Ishikawa (cell line): ENCODE data around the gene OR10K1.

Experiments
- CEBPB ChIP-seq: IDR thresholded peaks from 2 replicates; pipeline ENCODE4 v1.6.1; 2012
- CREB1 ChIP-seq: IDR thresholded peaks from 2 replicates; pipeline ENCODE4 v1.6.1; 2012; ENCODE audit warnings: low read depth
- EGR1 ChIP-seq: IDR thresholded peaks from 2 replicates; pipeline ENCODE4 v1.6.1; 2012
- EP300 ChIP-seq: IDR thresholded peaks from 2 replicates; pipeline ENCODE4 v1.6.1; 2012; ENCODE audit warnings: borderline replicate concordance
- FOXM1 ChIP-seq: IDR thresholded peaks from 2 replicates; pipeline ENCODE4 v1.6.1; 2012; ENCODE audit warnings: low read depth, borderline replicate concordance
- NFIC ChIP-seq: IDR thresholded peaks from 2 replicates; pipeline ENCODE4 v1.6.1; 2012
- RAD21 ChIP-seq: IDR thresholded peaks from 2 replicates; pipeline ENCODE4 v1.6.1; 2012; ENCODE audit warnings: low read depth
- TAF1 ChIP-seq: IDR thresholded peaks from 2 replicates; pipeline ENCODE4 v1.6.1; 2012; ENCODE audit warnings: low read depth, mild to moderate bottlenecking
- TCF12 ChIP-seq: IDR thresholded peaks from 2 replicates; pipeline ENCODE4 v1.6.1; 2012; ENCODE audit warnings: low read depth
- TEAD4 ChIP-seq: IDR thresholded peaks from 2 replicates; pipeline ENCODE4 v1.6.1; 2012
- YY1 ChIP-seq: IDR thresholded peaks from 2 replicates; pipeline ENCODE4 v1.6.1; 2012; ENCODE audit warnings: low read depth
- ZBTB7A ChIP-seq: IDR thresholded peaks from 2 replicates; pipeline ENCODE4 v1.6.1; 2012; ENCODE audit warnings: low read depth
- TF ChIP-seq, protein P1 (sequence below): IDR thresholded peaks from 2 replicates; pipeline ENCODE4 v1.6.1; 2012
- TF ChIP-seq, protein P2 (sequence below): IDR thresholded peaks from 2 replicates; pipeline ENCODE4 v1.6.1; 2012
- TF ChIP-seq, protein P3 (sequence below): IDR thresholded peaks from 2 replicates; pipeline ENCODE4 v1.6.1; 2012; ENCODE audit warnings: low read depth, mild to moderate bottlenecking

Gene OR10K1

GRCh38 chr1:158471920-158472319 is 10.3 kb downstream of the OR10K1 start, which contains the start of gene OR10R2:
OR10R2 (plus strand) TSS chr1:158472220; CDS start chr1:158472326, 106 bp downstream.
- TF ChIP-seq TCF12 (no peak), NFIC (no peak), ZBTB7A (no peak), TEAD4 (no peak), CREB1 (no peak), FOXM1 (no peak), CEBPB (no peak), RAD21 (no peak), YY1 (no peak), EP300 (no peak), EGR1 (no peak), TAF1 (no peak)
- TF ChIP-seq, protein P1, sequence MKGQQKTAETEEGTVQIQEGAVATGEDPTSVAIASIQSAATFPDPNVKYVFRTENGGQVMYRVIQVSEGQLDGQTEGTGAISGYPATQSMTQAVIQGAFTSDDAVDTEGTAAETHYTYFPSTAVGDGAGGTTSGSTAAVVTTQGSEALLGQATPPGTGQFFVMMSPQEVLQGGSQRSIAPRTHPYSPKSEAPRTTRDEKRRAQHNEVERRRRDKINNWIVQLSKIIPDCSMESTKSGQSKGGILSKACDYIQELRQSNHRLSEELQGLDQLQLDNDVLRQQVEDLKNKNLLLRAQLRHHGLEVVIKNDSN: no peak
- TF ChIP-seq, protein P2, sequence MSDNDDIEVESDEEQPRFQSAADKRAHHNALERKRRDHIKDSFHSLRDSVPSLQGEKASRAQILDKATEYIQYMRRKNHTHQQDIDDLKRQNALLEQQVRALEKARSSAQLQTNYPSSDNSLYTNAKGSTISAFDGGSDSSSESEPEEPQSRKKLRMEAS: no peak
- TF ChIP-seq, protein P3, sequence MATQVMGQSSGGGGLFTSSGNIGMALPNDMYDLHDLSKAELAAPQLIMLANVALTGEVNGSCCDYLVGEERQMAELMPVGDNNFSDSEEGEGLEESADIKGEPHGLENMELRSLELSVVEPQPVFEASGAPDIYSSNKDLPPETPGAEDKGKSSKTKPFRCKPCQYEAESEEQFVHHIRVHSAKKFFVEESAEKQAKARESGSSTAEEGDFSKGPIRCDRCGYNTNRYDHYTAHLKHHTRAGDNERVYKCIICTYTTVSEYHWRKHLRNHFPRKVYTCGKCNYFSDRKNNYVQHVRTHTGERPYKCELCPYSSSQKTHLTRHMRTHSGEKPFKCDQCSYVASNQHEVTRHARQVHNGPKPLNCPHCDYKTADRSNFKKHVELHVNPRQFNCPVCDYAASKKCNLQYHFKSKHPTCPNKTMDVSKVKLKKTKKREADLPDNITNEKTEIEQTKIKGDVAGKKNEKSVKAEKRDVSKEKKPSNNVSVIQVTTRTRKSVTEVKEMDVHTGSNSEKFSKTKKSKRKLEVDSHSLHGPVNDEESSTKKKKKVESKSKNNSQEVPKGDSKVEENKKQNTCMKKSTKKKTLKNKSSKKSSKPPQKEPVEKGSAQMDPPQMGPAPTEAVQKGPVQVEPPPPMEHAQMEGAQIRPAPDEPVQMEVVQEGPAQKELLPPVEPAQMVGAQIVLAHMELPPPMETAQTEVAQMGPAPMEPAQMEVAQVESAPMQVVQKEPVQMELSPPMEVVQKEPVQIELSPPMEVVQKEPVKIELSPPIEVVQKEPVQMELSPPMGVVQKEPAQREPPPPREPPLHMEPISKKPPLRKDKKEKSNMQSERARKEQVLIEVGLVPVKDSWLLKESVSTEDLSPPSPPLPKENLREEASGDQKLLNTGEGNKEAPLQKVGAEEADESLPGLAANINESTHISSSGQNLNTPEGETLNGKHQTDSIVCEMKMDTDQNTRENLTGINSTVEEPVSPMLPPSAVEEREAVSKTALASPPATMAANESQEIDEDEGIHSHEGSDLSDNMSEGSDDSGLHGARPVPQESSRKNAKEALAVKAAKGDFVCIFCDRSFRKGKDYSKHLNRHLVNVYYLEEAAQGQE: no peak

GRCh38 chr1:158485455-158485854 is 23.8 kb downstream of the OR10K1 start:
- TF ChIP-seq, protein P2: no peak
- TF ChIP-seq ZBTB7A (no peak), TAF1 (no peak)

DNA sequence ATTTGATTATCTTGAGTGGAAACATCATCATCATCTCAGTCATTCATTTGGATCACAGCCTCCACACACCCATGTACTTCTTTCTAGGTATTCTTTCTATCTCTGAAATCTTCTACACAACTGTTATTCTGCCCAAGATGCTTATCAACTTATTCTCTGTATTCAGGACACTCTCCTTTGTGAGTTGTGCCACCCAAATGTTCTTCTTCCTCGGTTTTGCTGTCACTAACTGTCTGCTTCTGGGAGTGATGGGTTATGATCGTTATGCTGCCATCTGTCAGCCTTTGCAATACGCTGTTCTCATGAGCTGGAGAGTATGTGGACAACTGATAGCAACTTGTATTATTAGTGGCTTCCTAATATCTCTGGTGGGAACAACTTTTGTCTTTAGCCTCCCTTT is 29.7 kb downstream of the OR10K1 start:
- TF ChIP-seq, protein P1: no peak
- TF ChIP-seq YY1: no peak
- no peak for TF ChIP-seq TAF1
- TF ChIP-seq EGR1: no peak
- no peak for TF ChIP-seq CREB1
- TF ChIP-seq, protein P2: no peak
- TF ChIP-seq EP300: no peak
- no peak for TF ChIP-seq CEBPB
- no peak for TF ChIP-seq TCF12
- no peak for TF ChIP-seq ZBTB7A
- no peak for TF ChIP-seq RAD21
- TF ChIP-seq, protein P3: no peak
- TF ChIP-seq TEAD4: no peak
- no peak for TF ChIP-seq FOXM1

- no peak for TF ChIP-seq CEBPB
- TF ChIP-seq, protein P1: no peak
- TF ChIP-seq EP300: no peak
- TF ChIP-seq FOXM1: no peak
Measured at GRCh38 chr1:158493054-158493453, 31.4 kb downstream of the OR10K1 start.

DNA sequence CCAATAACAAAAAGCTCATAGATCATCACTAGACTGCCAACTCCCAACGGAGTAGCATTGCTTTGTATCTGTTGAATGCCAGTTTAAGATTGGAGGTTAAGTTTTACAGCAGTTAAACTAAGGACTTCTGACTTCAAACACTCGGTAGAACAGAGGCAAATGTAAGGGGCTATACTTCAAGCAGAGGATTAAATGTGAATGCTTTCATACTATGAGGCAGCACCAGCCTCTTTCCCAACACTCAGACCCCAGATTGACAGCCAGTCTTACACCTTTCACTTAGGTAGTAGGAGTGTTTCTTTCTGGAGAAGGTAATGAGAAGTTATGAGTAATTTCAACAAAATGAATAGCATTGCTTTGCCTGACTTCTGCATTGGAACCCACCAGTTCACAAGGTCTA is 33.2 kb downstream of the OR10K1 start:
- TF ChIP-seq TAF1 (no peak), NFIC (no peak), EP300 (no peak), YY1 (no peak), TEAD4 (no peak), CREB1 (no peak), EGR1 (no peak), TCF12 (no peak)
- TF ChIP-seq, protein P1: no peak
